HG02840 (cell line): Measurements from ENCODE around the gene FBXO21.
"Not testable (repeated sequence)": the region's sequence is repeated elsewhere in the genome, so short reads cannot be mapped to it uniquely, and the experiment has no call there.

Experiments used
- ATAC-seq: cut with Tn5 transposase; IDR thresholded peaks from one replicate; pipeline ENCODE4 v1.9.1; 2021; ENCODE audit warnings: mild to moderate bottlenecking, moderate library complexity, moderate number of reproducible peaks; ENCODE audit not compliant: unreplicated experiment, low FRiP score

FBXO21 gene

DNA sequence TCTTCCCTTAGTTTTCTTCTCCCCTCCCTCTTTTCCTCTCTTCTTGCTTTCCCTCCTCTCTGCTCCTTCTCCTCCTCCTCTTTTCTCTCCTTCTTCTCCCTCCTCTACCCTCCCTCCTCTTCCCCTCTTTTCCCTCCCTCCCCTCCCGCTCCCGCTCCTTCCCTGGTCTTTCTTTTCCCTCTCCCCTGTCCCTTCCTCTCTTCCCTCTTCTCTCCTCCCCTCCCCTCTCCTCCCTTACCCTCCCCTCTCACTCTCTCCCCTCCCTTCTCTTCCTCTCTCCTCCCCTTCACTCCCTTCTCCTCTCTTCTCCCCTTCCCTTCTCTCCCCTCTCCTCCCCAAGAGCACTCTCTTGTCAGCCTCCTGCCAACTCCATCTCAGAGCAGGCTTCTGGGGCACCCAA, 17.4 kb upstream of the FBXO21 start:
- no peak for ATAC-seq

DNA sequence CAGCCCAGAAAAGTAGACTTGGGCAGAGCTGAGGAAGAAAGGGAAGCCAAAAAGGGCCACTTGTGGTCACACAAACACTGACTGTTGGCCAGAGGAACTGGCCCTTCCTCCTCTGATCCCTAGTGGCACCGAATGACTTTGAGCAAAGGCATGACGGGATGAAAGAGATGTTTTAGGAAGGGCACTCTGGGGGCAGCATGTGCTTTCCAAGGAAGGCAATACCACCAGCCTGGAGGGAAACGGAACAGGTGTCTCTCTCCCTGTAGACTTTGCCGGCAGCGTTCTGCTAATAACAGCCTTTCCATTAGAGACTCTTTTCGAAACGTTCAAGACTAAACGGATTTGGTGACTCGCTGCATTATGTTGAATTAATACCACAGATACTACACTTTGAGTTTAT, 12.3 kb upstream of the FBXO21 start:
- no peak for ATAC-seq

- ATAC-seq: no peak
Observed at GRCh38 chr12:117202033-117202432, 11.8 kb upstream of the FBXO21 start.

GRCh38 chr12:117199956-117200744, 9.9 kb upstream of the FBXO21 start:
- ATAC-seq: not testable (repeated sequence)

GRCh38 chr12:117196334-117196733, 6.1 kb upstream of the FBXO21 start:
- ATAC-seq: not testable (repeated sequence)

DNA sequence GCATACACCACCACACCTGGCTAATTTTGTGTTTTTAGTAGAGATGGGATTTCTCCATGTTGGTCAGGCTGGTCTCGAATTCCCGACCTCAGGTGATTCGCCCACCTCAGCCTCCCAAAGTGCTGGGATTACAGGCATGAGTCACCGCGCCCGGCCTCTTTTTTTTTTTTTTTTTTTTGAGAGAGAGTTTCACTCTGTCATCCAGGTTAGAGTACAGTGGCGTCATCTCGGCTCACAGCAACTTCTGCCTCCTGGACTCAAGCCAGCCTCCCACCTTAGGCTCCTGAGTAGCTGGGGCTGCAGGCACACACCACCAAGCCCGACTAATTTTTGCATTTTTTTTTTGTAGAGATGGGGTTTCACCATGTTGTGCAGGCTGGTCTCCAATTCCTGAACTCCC, 4.8 kb upstream of the FBXO21 start:
- not testable (repeated sequence) for ATAC-seq

GRCh38 chr12:117193903-117194302, 3.6 kb upstream of the FBXO21 start:
- ATAC-seq: no peak

GRCh38 chr12:117192581-117192980, 2.3 kb upstream of the FBXO21 start:
- ATAC-seq: not testable (repeated sequence)

DNA sequence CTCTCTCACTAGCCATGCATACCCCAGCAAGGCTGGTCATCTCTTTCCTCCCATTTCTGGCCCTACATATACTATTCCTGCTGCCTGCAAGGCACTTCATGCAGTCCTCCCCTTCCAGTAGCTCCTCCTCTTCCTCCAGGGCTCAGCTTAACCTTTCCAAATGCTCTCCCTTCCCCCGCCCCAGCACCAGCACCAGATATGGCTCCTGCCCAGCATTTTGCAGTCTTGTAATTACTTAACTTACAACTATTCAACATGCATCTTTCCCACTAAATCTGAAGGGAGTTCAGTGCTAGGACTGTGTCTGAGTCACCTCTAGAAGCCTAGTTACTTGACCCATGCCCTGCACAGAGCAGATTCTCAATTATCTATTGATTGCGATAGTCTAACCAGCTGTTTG, 1.8 kb upstream of the FBXO21 start:
- no peak for ATAC-seq

- peak; percentile 45 for ATAC-seq
Observed at GRCh38 chr12:117189725-117190209, 503 bp downstream of the FBXO21 start.

GRCh38 chr12:117188961-117189724, 1.1 kb downstream of the FBXO21 start:
- no peak for ATAC-seq

DNA sequence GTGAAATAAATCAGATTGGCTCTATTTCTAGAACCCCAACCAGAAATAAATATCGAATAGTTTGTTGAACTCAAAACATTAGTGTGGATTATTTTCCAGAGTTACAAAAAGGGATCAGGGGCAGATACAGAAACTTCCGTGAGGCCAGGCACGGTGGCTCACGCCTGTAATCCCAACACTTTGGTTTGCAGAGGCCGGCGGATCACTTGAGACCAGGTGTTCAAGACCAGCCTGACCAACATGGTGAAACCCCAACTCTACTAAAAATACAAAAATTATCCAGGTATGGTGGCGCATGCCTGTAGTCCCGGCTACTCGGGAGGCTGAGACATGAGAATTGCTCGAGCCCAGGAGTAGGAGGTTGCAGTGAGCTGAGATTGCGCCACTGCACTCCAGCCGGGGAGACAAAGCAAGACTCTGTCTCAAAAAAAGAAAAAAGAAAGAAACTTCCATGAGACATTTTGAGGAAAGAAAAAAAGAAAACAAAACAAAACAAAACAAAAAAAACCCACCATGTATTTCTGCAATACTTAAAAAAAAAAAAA, 2.1 kb downstream of the FBXO21 start:
- no peak for ATAC-seq

DNA sequence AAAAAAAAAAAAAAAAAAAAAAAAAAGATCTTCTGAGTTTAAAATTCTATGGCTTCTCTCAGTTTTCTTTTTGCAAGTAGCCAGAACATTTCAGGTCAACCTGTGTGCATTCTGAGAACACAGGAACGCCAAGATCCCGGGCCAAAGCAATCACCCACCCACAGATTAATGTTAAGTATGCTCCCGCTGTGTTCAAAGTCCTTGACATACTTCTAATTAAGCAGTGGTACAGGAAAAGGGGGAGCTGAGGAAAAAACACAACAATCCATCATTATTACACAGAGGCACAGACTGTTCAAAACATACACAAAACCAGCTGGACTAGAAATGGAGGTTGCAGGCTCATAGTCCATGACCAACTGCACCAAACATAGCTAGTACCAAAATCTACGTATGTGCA, 2.8 kb downstream of the FBXO21 start:
- no peak for ATAC-seq

GRCh38 chr12:117182866-117183265, 7.4 kb downstream of the FBXO21 start:
- ATAC-seq: no peak

- ATAC-seq: not testable (repeated sequence)
Observed at GRCh38 chr12:117181468-117181843, 8.8 kb downstream of the FBXO21 start.

DNA sequence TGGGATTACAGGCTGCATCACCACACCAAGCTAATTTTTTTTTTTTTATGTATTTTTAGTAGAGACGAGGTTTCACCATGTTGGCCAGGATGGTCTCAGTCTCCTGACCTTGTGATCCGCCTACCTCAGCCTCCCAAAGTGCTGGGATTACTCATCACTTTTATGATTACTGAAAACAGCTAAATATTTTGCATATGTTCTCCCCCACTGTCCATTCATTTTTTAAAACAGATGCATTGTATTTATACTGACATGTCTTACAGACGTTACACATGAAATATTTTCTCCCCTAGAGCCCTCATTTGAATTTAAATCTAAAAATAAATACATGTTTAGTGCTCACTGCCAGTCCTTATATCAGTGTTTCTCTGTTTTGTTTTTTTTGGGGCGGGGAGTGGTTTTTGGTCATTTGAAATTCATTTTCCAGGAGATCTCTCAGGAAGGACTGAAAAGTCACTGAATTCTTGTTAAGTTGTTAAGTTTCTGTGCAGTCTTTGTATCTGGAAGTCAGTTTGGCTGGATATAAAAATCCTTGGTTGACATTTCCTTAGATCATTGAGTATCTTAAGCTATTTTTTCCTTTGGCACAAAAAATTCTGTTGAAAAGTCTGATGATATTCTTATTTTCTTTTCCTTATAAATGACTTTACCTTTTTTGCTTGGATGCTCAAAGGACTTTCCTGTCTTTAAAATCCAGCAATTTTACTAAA, 9.4 kb downstream of the FBXO21 start:
- ATAC-seq: no peak

GRCh38 chr12:117178745-117179144, 11.5 kb downstream of the FBXO21 start:
- ATAC-seq: no peak

- no peak for ATAC-seq
Observed at GRCh38 chr12:117178301-117178700, 12.0 kb downstream of the FBXO21 start.

DNA sequence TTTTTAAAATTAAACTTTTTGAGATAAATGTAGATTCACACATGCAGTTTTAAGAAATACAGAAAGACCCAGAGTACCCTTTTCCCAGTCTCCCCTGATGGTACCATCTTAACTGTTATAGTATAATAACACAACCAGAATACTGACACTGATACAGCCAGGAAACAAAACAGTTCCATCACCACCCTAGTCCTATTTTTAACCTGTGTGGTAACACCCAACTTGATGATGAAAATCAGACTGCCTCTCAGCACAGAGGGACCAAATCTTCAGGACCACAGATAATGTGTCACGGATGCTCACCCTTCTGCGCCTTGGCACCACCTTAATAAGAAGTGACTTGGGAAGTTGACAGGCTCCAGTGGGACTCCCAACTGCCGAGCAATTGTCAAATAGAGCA, 18.1 kb downstream of the FBXO21 start:
- no peak for ATAC-seq

- ATAC-seq: no peak
Observed at GRCh38 chr12:117171499-117172162, 18.6 kb downstream of the FBXO21 start.
